Activated T-helper 17 cell treated with anti-CD3 and anti-CD28 coated beads, Interleukin-2, amount 50 U/mL, for 72 hours (primary cell): ENCODE measurements around the gene ATG5. TPM values are rescaled to one million over a fixed set of nuclear protein-coding genes. Genes with fewer than 3 reads are reported as not detected.

Source experiments
- ATAC-seq: fragments of 150-1000 bp; cut with Tn5 transposase; replicated peaks from 2 replicates; pipeline ENCODE4 v1.10.0; 2021; ENCODE audit warnings: mild to moderate bottlenecking, moderate library complexity
- H3K27ac Mint-ChIP-seq: one replicate; pipeline ENCODE4 v1.8.0; 2022; ENCODE audit warnings: mixed read lengths
- H3K27me3 Mint-ChIP-seq: one replicate; pipeline ENCODE4 v1.8.0; 2022; ENCODE audit warnings: mixed read lengths
- H3K36me3 Mint-ChIP-seq: one replicate; pipeline ENCODE4 v1.8.0; 2022; ENCODE audit warnings: low read depth, mild to moderate bottlenecking, mixed read lengths
- H3K4me1 Mint-ChIP-seq: one replicate; pipeline ENCODE4 v1.8.0; 2022; ENCODE audit warnings: mixed read lengths
- H3K4me3 Mint-ChIP-seq: one replicate; pipeline ENCODE4 v1.8.0; 2022; ENCODE audit warnings: mild to moderate bottlenecking, mixed read lengths
- H3K9me3 Mint-ChIP-seq: one replicate; pipeline ENCODE4 v1.8.0; 2022; ENCODE audit warnings: mixed read lengths
- total RNA-seq, 2 donors: library from RNA; stranded (reverse); gene quantifications; one replicate each; pipeline ENCODE4 v1.2.3, GENCODE V29; 2022

ATG5 gene
- total RNA-seq, 2 donors from 2014 or later = 24.3 to 47.4 TPM

- no peaks in the 10 kb centered on the region for H3K36me3 Mint-ChIP-seq
- H3K4me1 Mint-ChIP-seq = peaks cover 7% of the 10 kb centered on the region
- peak; percentile 67 for ATAC-seq
- H3K27me3 Mint-ChIP-seq = peaks cover 12% of the 10 kb centered on the region
- no peak overlapping the region for H3K27ac Mint-ChIP-seq
- no peak overlapping the region for H3K4me3 Mint-ChIP-seq
- no peaks in the 10 kb centered on the region for H3K9me3 Mint-ChIP-seq
These were observed 9.3 kb upstream of the ATG5 start for GRCh38 chr6:106334646-106335448.

DNA sequence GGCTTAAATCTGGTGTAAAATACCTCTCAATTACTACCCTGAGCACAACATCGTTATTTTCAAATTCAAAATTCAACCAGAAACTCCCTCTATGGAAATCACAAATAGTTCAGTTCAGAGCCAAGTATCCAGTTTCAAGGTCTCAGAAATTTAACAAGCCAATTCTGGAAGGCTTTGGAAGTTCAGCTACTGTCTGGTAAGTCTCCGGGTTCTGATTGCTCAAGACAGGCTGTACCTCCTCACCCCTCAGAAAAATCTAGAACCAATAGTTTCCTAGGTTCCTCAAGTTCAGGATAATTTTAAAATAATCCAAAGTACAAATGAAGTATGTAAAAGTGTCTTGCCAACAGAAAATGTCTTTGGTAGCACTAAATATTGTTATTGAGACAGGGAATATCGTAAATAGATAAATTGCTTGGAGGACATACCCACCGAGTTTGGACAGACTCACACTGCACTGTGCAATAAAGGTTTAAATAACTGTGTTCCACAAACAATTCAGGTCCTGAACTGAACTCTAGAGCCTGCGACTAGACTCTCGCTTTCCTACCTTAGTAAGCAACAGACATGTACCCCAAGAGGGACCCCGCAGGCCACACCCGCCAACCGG is 729 bp downstream of the ATG5 start:
- Mint-ChIP-seq H3K27me3 (peaks cover 2% of the 10 kb centered on the region), H3K27ac (peak overlapping the region; percentile 96), H3K4me3 (peak overlapping the region; percentile 99), H3K4me1 (peaks cover 31% of the 10 kb centered on the region), H3K9me3 (no peaks in the 10 kb centered on the region), H3K36me3 (peaks cover 7% of the 10 kb centered on the region)
- ATAC-seq = no peak

GRCh38 chr6:106321940-106322339 is 3.6 kb downstream of the ATG5 start:
- Mint-ChIP-seq H3K27ac (no peak overlapping the region), H3K9me3 (no peaks in the 10 kb centered on the region), H3K36me3 (peaks cover 7% of the 10 kb centered on the region), H3K27me3 (no peaks in the 10 kb centered on the region), H3K4me1 (peaks cover 43% of the 10 kb centered on the region), H3K4me3 (no peak overlapping the region)
- ATAC-seq = no peak

DNA sequence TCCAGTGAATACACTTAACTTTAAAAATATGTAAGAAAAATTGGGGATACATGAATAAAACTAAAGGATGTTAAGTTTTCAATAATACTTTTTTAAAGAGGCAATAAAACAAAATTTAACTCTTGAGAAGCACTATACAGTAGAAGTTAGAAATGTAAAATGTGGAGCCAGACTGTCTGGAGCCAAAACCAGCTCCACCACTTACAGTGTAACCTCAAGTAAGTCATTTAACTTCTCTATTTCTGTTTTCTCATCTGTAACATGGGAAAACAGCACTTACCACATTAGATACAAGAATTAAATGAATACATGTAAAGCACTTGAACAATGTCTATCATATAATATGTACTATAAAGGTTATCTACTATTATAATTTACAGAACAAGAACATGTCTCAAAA is 6.7 kb downstream of the ATG5 start:
- H3K4me1 Mint-ChIP-seq = peaks cover 41% of the 10 kb centered on the region
- H3K27me3 Mint-ChIP-seq = no peaks in the 10 kb centered on the region
- H3K4me3 Mint-ChIP-seq = no peak overlapping the region
- ATAC-seq = no peak
- H3K9me3 Mint-ChIP-seq = no peaks in the 10 kb centered on the region
- peaks cover 27% of the 10 kb centered on the region for H3K36me3 Mint-ChIP-seq
- H3K27ac Mint-ChIP-seq = no peak overlapping the region

GRCh38 chr6:106318061-106318460 is 7.5 kb downstream of the ATG5 start:
- Mint-ChIP-seq H3K4me1 (peaks cover 40% of the 10 kb centered on the region), H3K27me3 (no peaks in the 10 kb centered on the region), H3K9me3 (no peaks in the 10 kb centered on the region), H3K27ac (no peak overlapping the region), H3K36me3 (peaks cover 35% of the 10 kb centered on the region), H3K4me3 (no peak overlapping the region)
- no peak for ATAC-seq

- H3K36me3 Mint-ChIP-seq = peaks cover 52% of the 10 kb centered on the region
- peaks cover 41% of the 10 kb centered on the region for H3K4me1 Mint-ChIP-seq
- ATAC-seq = peak; percentile 86
- peak overlapping the region; percentile 35 for H3K4me3 Mint-ChIP-seq
- no peaks in the 10 kb centered on the region for H3K27me3 Mint-ChIP-seq
- no peaks in the 10 kb centered on the region for H3K9me3 Mint-ChIP-seq
- peak overlapping the region; percentile 4 for H3K27ac Mint-ChIP-seq
These were observed 9.2 kb downstream of the ATG5 start for GRCh38 chr6:106316375-106316766.

- Mint-ChIP-seq H3K4me1 (peaks cover 46% of the 10 kb centered on the region), H3K27me3 (no peaks in the 10 kb centered on the region), H3K36me3 (peaks cover 57% of the 10 kb centered on the region), H3K27ac (peak overlapping the region; percentile 4), H3K4me3 (peak overlapping the region; percentile 35), H3K9me3 (no peaks in the 10 kb centered on the region)
- peak; percentile 81 for ATAC-seq
These were observed 9.7 kb downstream of the ATG5 start for GRCh38 chr6:106315765-106316374.

DNA sequence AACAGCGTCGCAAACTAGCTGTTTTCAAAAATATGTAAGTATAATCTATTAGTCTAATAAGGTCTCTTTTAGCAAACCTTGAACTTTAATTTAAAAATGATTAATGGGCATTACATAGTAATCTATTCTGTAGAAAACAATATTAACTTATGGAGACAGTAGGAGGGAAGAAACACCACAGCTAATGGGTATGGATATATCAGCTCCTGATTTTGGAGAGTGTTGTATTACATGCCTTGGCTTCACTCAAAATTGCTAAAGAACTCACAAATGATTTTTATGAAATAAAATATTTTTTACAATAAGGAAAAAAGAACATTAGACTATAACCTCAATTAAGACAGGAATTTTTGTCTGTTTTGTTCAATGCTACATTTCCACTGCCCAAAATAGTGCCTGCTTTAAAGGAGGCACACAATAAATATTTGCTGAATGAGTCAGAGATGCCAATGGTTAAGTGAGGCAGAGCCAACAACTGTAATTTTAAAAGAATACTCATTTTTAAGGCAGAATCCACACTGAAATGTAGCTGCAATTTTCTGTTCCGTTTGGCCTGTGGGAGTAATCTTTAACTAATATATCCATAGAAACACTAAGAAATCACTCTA is 15.7 kb downstream of the ATG5 start:
- H3K36me3 Mint-ChIP-seq = peaks cover 84% of the 10 kb centered on the region
- H3K9me3 Mint-ChIP-seq = no peaks in the 10 kb centered on the region

DNA sequence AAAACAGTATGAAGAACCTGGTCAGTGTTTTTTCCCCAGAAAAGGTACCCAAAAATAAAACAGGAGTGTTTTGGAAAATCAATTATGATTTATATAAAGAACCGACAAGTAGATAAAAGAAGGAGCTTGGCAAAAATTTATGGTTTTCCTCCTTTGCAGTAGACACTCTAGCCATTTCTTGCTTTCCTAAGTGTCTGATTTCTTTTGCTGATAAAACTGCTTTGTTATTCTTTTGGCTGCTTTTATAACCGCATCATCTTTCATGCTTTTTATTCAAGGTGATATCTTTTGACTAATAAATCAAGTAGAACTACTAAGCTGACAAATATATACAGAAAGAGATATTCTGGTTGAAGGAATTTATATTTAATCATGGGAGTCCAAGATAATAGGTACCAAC is 16.6 kb downstream of the ATG5 start:
- no peaks in the 10 kb centered on the region for H3K9me3 Mint-ChIP-seq
- no peak overlapping the region for H3K27ac Mint-ChIP-seq
- H3K27me3 Mint-ChIP-seq = no peaks in the 10 kb centered on the region
- H3K36me3 Mint-ChIP-seq = peaks cover 80% of the 10 kb centered on the region
- peaks cover 34% of the 10 kb centered on the region for H3K4me1 Mint-ChIP-seq
- no peak for ATAC-seq
- no peak overlapping the region for H3K4me3 Mint-ChIP-seq

More for the DNA sequence above, 15.7 kb downstream of the ATG5 start:
- peaks cover 34% of the 10 kb centered on the region for H3K4me1 Mint-ChIP-seq
- H3K27ac Mint-ChIP-seq = no peak overlapping the region
- ATAC-seq = no peak
- H3K27me3 Mint-ChIP-seq = no peaks in the 10 kb centered on the region
- no peak overlapping the region for H3K4me3 Mint-ChIP-seq

DNA sequence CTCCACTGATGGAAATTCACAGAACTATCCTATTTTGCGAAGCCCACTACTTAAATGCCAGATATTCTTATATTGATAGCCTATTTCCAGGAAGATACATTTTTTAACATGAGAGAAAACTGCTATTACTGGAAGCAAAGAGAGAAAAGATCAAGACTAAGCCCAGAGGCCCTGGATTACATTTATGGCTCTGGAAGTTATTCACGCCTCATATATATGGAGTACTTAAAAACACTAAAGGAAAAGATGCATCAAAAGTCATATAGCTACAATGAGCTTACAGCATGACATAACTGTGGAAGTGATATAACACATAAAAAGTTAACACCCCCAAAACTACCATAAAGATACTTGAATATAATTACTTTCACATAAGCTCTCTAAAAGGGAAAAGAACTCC is 19.8 kb downstream of the ATG5 start:
- peaks cover 16% of the 10 kb centered on the region for H3K4me1 Mint-ChIP-seq
- no peak overlapping the region for H3K27ac Mint-ChIP-seq
- no peak for ATAC-seq
- H3K36me3 Mint-ChIP-seq = peaks cover 48% of the 10 kb centered on the region
- no peaks in the 10 kb centered on the region for H3K27me3 Mint-ChIP-seq
- no peaks in the 10 kb centered on the region for H3K9me3 Mint-ChIP-seq
- H3K4me3 Mint-ChIP-seq = no peak overlapping the region

DNA sequence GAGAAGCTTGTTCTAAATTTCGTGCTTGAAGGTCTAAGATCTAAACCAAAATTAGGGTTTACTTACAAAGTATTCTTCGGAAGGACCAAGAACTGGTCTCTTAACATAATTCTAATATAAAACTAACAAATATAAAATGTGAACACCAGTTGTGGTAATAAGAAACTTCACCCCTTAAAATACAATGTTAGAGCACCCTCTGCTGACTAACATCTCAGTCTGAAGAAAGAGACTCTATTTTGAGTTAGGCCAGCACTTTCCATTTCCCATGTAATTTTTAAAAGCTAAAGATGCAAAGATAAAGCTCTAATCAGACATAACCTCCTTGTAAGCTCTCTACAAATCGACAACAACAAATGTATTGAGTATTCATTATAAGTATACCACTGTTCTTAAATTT is 24.6 kb downstream of the ATG5 start:
- no peaks in the 10 kb centered on the region for H3K27me3 Mint-ChIP-seq
- H3K27ac Mint-ChIP-seq = no peak overlapping the region
- peaks cover 5% of the 10 kb centered on the region for H3K4me1 Mint-ChIP-seq
- no peak for ATAC-seq
- no peak overlapping the region for H3K4me3 Mint-ChIP-seq
- no peaks in the 10 kb centered on the region for H3K9me3 Mint-ChIP-seq
- H3K36me3 Mint-ChIP-seq = peaks cover 12% of the 10 kb centered on the region

- Mint-ChIP-seq H3K9me3 (no peaks in the 10 kb centered on the region), H3K4me3 (no peak overlapping the region), H3K36me3 (peaks cover 6% of the 10 kb centered on the region), H3K27ac (no peak overlapping the region), H3K27me3 (no peaks in the 10 kb centered on the region), H3K4me1 (peaks cover 5% of the 10 kb centered on the region)
- ATAC-seq = no peak
These were observed 25.4 kb downstream of the ATG5 start for GRCh38 chr6:106300020-106300780.

GRCh38 chr6:106293116-106293515 is 32.4 kb downstream of the ATG5 start:
- no peak overlapping the region for H3K27ac Mint-ChIP-seq
- no peaks in the 10 kb centered on the region for H3K9me3 Mint-ChIP-seq
- no peak overlapping the region for H3K4me3 Mint-ChIP-seq
- H3K27me3 Mint-ChIP-seq = no peaks in the 10 kb centered on the region
- no peak for ATAC-seq
- peaks cover 50% of the 10 kb centered on the region for H3K36me3 Mint-ChIP-seq
- H3K4me1 Mint-ChIP-seq = peaks cover 4% of the 10 kb centered on the region

- no peaks in the 10 kb centered on the region for H3K9me3 Mint-ChIP-seq
- H3K27ac Mint-ChIP-seq = no peak overlapping the region
- H3K4me1 Mint-ChIP-seq = peaks cover 7% of the 10 kb centered on the region
- H3K4me3 Mint-ChIP-seq = no peak overlapping the region
- H3K27me3 Mint-ChIP-seq = no peaks in the 10 kb centered on the region
- peaks cover 50% of the 10 kb centered on the region for H3K36me3 Mint-ChIP-seq
- ATAC-seq = no peak
These were observed 34.6 kb downstream of the ATG5 start for GRCh38 chr6:106290954-106291353.
